HL-60 (cell line): Measurements from ENCODE around the gene MANBA.

Experiments used
- DNase-seq, 2 experiments: peaks; one replicate each; pipeline ENCODE4 v3.0.0-alpha.2; 2010 to 2020; ENCODE audit warnings: low read depth in 1 of 2, low spot score in 1 of 2
- H3K27ac ChIP-seq: fragments of 250-450 bp; sonication (Bioruptor Pico); replicated peaks from 2 replicates; pipeline ENCODE4 v1.5.1; 2020; ENCODE audit warnings: mild to moderate bottlenecking, moderate library complexity
- H3K27me3 ChIP-seq: fragments of 250-450 bp; sonication (Bioruptor Pico); 2 replicates; pipeline ENCODE4 v1.5.1; 2021; ENCODE audit warnings: mild to moderate bottlenecking, moderate library complexity; ENCODE audit not compliant: insufficient read depth, poor library complexity, severe bottlenecking
- H3K4me3 ChIP-seq: replicated peaks from 2 replicates; pipeline ENCODE4 v1.5.1; 2011; ENCODE audit warnings: mild to moderate bottlenecking, control low read depth, low read length; ENCODE audit not compliant: insufficient read depth
- CTCF ChIP-seq: IDR thresholded peaks from one replicate; pipeline ENCODE4 v1.5.1; 2011; ENCODE audit warnings: low read length, control low read depth, inconsistent platforms; ENCODE audit not compliant: insufficient read depth
- GABPA ChIP-seq: IDR thresholded peaks from 2 replicates; pipeline ENCODE4 v1.6.1; 2012; ENCODE audit warnings: low read depth
- POLR2AphosphoS5 ChIP-seq: IDR thresholded peaks from 2 replicates; pipeline ENCODE4 v1.6.1; 2012; ENCODE audit warnings: low read depth
- REST ChIP-seq: IDR thresholded peaks from 2 replicates; pipeline ENCODE4 v1.6.1; 2012; ENCODE audit warnings: low read depth; ENCODE audit not compliant: insufficient replicate concordance
- SPI1 ChIP-seq: IDR thresholded peaks from 2 replicates; pipeline ENCODE4 v1.6.1; 2012; ENCODE audit warnings: low read depth, mild to moderate bottlenecking, borderline replicate concordance

Gene MANBA

GRCh38 chr4:102696758-102697157 is 64.0 kb downstream of the MANBA start:
- Histone ChIP-seq H3K27ac (no peak overlapping the region), H3K4me3 (no peak overlapping the region), H3K27me3 (no peaks in the 10 kb centered on the region)
- no peak for TF ChIP-seq CTCF
- TF ChIP-seq POLR2AphosphoS5, result no peak
- TF ChIP-seq REST, result no peak
- no peak for TF ChIP-seq SPI1
- TF ChIP-seq GABPA, result no peak
- no peak for DNase-seq

GRCh38 chr4:102694791-102695190 is 66.0 kb downstream of the MANBA start:
- no peak overlapping the region for H3K27ac ChIP-seq
- no peak for DNase-seq
- no peaks in the 10 kb centered on the region for H3K27me3 ChIP-seq
- TF ChIP-seq GABPA (no peak), REST (no peak), SPI1 (no peak), CTCF (no peak), POLR2AphosphoS5 (no peak)
- H3K4me3 ChIP-seq, result no peak overlapping the region

- no peak for DNase-seq
- Histone ChIP-seq H3K27me3 (no peaks in the 10 kb centered on the region), H3K4me3 (no peak overlapping the region), H3K27ac (no peak overlapping the region)
- TF ChIP-seq POLR2AphosphoS5 (no peak), REST (no peak), CTCF (no peak), GABPA (no peak), SPI1 (no peak)
Measured at GRCh38 chr4:102693861-102694260, 66.9 kb downstream of the MANBA start.
